ENCODE data around the gene COMMD1.

DNA sequence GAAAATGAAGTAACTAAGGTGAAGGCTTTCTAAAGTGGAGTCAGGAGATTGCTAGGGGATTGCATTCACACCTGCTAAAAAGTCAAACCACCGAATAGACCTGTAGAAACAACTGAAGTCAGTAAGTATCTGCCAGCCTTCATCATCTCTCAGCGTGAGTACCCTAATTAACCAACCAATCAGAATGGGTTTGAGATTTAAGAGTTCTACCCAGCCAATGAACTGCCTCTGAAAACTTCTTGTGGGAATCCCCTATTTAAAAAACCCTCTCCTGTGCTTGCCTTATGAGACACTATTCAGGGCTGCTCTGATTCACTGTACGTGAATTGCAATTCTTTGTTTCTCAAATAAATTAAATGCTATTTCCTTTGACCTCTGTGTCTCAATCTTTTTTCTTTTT lies 48.2 kb upstream of the COMMD1 start:
- TF ChIP-seq, protein P1, sequence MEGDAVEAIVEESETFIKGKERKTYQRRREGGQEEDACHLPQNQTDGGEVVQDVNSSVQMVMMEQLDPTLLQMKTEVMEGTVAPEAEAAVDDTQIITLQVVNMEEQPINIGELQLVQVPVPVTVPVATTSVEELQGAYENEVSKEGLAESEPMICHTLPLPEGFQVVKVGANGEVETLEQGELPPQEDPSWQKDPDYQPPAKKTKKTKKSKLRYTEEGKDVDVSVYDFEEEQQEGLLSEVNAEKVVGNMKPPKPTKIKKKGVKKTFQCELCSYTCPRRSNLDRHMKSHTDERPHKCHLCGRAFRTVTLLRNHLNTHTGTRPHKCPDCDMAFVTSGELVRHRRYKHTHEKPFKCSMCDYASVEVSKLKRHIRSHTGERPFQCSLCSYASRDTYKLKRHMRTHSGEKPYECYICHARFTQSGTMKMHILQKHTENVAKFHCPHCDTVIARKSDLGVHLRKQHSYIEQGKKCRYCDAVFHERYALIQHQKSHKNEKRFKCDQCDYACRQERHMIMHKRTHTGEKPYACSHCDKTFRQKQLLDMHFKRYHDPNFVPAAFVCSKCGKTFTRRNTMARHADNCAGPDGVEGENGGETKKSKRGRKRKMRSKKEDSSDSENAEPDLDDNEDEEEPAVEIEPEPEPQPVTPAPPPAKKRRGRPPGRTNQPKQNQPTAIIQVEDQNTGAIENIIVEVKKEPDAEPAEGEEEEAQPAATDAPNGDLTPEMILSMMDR (IDR thresholded peaks at IDR 0.05; ENCODE audit: low read length), result no peak
- no peak for TF ChIP-seq EZH2 (optimal IDR thresholded peaks at IDR 0.05; ENCODE audit: low read depth, low read length)
